HT-29 (cell line): ENCODE results near the gene BLMH. TPM values are rescaled to one million over a fixed set of nuclear protein-coding genes. Genes with fewer than 3 reads are reported as not detected.
A peak's percentile ranks its signal among the peaks of the same experiment; 100 is the strongest.

Source experiments
- DNase-seq: peaks from one replicate; pipeline ENCODE4 v3.0.0-alpha.2; 2015; ENCODE audit warnings: low spot score
- total RNA-seq: library from RNA; depleted of rRNA; stranded (reverse); fragments of >200 nt; shearing (Covaris generic); gene quantifications from 2 replicates; pipeline ENCODE4 v1.2.3, GENCODE V29; 2014

BLMH gene
- total RNA-seq, 1 experiment from 2014 or later: 1.8 TPM

DNA sequence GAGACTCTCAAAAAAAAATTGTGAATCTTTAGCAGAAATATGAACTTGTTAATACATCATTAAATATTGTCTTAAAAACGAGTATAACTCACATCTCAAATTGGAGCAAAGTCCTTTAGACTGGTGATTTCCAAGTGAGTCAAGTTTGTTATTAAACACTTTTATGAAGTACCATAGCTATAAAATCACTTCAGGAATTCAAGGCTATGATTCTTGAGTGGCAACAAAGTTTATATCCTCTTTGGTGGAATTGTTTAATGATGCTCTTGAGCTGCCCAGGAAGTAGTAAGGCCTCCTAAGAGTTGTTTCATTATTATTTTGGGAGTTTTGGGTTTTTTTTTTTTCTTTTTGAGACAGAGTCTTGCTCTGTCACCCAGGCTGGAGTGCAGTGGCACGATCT lies 16.7 kb upstream of the BLMH start:
- no peak for DNase-seq

DNA sequence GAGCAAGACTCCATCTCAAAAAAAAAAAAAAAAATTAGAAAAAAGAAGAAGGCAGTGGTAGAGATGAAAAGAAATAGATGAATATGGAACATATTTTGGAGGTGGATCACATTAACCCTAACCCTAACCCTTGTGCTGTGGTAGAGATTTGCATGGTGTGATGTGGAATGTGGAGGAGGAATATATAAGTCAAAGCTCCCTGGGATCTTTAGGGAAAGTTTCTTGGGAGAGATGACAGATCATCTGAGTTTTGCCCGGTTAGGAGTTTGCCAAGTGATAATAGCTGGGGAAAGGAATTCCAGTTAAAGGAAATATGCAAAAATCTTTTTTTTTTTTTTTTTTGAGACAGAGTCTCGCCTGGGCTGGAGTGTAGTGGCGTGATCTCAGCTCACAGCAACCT lies 13.0 kb upstream of the BLMH start:
- no peak for DNase-seq

DNA sequence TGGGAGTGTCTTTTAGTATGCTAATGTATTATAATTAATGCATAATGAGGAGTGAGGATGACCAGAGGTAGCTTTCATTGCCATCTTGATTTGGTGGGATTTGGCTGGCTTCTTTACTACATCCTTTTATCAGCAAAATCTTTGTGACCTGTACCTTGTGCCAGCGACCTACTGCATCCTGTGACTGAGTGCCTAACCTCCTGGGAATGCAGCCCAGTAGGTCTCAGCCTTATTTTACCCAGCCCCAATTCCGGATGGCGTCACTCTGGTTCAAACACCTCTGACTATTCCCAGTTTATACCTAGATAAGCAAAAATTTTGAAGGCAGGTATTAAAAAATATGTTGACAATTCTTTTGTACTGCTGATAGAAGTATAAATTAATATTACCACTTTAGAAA lies 10.5 kb upstream of the BLMH start:
- no peak for DNase-seq

DNA sequence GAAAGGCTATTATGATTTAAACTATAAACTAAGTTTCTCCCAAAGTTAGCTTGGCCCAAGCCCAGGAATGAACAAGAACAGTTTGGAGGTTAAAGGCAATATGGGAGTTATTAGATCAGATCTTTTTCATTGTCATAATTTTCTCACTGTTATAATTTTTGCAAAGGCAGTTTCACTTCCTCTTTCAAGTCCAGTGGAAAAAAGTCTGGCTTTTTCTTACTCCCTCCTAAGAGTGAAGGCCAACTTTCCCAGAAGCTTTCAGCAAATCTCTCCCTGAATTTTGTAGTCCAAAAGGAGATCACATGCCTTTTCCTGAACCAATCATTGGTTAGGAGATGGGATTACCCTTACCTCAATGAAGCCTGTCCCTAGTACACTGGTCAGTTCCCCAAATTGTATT lies 9.1 kb upstream of the BLMH start:
- DNase-seq: no peak

DNA sequence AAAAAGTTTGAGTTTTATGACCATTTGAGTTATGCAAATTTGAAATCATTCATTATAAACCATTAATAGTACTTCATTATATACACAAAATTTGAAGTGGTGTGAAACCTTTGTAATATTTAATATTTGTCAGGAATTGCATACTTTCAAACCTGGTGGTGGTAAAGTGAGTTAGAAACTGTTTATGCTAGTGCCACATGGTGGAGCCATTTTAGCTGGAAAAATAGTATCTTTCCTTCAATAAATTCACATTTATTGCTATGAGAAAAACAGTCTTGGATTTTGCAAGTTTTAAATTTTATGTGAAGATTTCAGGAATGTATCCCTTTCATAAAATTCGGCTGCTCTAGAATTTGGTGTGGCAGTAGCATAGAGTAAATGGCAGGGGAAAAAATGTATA lies 7.3 kb upstream of the BLMH start:
- no peak for DNase-seq

DNA sequence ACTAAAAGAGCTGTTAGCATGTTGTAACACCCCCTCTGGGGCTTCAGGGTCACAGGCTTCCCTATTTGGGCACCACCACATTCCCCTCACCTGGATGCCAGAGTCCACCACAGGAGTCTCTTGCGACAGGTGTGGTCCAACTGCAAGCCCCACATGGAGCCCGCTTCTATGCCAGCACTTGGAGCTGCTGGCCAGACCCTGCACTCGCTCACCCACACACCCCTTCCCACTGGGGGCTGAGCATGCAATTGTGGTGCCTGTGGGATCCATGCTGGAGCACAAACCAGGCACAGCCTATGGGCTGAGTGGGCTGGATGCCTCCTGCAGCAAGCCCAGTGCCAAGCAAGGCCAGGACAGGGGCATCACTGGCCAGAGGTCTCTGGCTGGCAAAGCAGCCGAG lies 6.0 kb upstream of the BLMH start:
- no peak for DNase-seq

DNA sequence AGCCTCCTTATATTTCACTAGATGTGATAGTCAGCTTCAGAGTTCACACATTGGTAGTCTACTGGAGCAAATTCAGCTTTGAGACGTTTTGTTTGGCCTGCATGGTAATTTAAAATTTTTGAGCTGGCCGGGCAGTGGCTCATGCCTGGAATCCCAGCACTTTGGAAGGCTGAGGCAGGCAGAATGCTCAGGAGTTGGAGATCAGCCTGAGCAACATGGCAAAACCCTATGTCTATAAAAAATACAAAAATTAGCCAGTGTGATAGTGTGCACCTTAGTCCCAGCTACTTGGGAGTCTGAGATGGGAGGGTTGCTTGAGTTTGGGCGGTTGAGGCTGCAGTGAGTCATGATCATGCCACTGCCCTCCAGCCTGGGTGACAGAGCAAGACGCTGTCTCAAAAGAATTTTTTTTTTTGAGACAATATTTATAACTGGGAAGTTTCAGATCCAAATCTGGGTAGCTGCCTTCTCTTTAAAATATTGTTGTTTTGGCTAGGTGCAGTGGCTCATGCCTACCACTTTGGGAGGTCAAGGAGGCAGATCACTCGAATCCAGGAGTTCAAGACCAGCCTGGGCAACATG lies 4.8 kb upstream of the BLMH start:
- DNase-seq: no peak

DNA sequence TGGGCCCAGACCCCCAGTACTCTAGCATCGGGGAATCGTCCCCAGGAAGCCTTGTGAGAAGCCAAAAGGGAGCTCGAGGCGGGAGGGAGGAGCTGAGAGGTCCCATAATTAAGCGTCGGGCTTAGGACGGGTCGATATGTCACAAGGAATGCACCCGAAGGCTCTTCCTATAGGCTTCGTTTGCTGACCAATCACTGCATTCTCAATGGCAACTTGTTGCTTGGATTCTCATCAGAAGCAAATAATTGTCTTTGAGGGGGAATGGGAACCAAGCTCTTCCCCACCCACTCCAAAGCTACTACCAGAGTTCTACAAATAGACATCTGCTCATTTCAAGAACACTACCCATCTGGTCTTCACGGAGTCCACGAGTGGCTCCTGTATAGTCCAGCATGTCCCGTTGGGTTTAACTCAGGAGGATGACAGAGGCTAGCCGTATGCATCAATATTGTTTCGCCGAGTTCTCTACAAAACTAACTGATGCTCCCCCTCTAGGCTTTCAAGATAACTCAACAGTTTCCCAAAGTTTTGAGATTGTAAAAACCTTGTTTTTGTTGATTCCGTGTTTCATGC lies 628 bp upstream of the BLMH start:
- DNase-seq: peak; percentile 23

DNA sequence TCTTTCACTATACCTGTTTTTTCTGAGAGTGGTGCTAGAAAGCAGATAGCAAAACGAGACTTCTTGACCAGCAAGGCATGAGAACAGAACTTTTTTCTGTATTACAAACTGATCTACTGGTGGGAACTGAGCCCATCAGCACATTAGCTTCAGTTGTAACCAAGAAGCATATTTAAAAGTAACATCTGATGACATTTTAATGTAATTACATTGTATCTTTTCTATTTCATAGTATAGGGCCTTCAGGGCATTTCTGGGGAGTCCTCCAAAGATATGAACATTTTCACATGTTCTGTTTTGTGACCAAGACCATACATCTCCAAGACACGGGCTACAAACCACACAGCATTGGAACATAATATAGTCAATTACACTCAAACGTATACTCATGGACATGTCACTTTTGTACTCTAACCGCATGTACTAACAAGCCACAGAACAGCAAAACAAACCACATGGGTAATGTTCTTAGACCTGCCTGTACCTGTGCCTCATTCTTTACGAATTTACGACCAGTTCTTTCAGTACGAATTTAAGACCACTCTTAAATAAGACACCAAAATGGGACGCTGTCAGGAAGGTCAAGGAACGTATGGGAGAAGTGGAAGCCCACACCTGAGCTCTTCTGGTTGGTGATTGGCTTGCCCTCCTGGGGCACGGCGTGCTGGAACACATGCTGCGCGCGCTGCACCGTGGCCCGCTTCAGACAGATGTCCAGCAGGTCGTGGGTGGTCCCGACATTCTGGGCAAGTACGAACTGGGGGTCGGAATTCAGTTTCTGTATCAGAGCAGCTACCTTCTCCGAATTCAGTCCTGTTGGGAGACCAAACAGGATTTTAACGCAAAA lies 825 bp downstream of the BLMH start:
- peak; percentile 42 for DNase-seq

DNA sequence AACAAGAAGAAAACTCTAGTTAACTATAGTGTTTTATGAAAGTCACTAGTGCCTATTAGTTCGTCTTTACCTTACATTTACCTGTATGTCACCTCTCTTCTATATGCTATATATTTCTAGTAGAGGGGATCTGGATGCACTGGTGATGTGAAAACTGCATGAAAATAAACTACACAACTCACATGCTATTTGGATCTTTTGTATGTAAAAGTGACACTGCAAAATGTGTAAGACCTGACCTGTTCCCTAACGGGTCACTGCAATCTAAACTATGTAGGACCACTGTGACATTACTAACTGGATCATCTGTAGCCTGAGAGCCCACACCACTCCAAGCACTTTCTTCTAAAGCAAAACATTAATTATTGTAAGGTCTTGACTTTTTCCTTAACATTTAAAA lies 1.7 kb downstream of the BLMH start:
- no peak for DNase-seq

DNA sequence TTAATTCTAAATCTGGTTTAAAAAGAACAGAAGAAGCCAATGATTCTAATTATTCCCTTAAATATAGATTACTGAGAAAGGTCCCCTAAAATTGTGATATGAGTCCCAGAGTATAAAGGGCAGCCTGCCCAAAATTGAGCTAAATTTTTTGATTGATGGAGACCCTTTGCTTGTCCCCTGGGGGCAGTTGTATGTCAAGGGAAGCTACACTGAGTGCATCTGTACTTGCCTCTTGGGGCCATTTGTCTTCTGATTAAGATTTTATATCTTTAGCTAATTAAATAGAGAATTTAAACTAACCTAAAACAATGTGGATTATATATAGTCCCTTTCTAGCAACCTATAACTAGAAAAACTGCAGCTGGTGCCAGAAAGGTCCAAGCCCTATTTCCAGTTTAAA lies 12.6 kb downstream of the BLMH start:
- no peak for DNase-seq

DNA sequence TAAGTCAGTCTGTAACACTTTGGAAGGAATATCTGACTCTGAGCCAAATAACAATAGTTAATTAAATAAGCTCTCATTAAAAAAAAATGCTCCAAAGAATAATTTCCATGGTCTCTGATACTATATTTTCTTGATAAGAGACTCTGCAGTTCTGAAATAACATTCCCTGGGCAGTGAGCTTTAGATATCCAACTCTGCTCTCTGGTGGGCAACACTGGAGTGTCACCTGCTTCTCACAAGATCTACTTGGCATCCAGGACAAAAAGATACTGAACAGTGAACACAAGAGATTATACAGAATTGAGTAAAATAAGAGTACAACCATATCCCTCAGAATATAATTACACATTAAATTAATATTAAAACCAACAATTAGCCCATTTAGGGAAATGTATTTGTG lies 13.7 kb downstream of the BLMH start:
- peak; percentile 50 for DNase-seq

DNA sequence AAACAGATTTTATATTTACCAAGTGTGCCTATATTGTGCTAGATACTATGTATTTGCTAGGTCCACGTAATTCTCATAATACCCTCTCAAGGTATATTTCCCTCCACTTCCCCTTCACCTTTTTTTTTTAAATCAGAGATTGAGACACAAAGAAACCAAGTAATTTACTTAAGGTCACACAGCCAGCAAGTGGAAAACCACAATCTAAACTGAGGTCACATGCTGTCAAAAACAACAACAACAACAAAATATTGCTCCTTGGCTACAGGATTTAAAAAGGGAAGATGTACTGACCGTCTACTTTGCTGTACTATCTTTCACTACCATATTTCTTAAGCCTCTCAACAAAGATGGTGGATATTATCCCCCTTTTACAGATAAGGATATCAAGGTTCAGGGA lies 15.8 kb downstream of the BLMH start:
- no peak for DNase-seq

DNA sequence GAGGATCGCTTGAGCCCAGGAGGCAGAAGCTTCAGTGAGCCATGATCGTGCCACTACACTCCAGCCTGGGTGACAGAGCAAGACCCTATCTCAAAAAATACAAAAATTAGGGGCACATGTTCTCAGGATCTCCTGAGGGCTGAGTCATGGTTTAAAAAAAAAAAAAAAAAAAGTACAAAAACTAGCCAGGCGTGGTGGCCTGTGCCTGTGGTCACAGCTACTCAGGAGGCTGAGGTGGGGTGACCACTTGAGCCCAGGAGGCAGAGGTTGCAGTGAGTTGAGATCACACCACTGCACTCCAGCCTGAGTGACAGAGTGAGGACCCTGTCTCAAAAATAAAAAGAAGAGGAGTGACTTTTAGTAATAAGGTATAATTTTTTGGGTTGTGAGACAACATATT lies 16.9 kb downstream of the BLMH start:
- DNase-seq: no peak

DNA sequence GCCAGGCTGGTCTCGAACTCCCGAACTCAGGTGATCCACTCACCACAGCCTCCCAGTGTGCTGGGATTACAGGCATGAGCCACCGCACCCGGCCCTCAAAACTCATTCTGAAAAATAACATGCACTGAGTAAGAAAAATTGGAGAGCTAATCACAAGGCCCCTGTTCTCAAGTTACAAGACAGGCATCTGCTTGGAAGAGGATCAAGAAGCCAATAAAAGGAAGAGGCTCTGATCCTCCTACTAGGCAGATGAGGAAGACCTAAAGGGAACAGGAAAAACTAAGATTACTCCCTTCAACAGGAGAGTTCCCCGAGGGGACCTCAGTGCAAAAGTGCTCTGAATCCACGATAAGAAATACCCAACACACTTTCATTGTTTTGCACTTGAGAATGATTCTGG lies 18.4 kb downstream of the BLMH start:
- no peak for DNase-seq

DNA sequence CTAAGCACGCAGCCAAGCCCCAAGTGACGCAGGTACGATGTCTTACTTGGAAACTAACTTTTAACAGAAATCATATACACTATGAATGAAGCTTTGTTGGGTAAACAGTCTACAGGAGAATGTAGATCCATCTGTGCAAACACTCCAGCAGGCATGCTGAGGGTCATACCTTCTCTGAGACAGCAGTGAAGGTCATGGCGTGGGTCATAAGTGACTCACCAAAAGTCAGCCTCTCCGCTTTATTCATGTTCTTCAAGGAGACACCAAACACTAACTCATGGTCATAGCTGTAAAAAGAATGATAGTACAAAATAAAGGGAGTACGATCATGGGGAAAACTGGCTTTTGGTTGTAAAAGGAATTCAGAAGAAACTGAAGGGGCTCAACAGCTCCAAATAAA lies 20.6 kb downstream of the BLMH start:
- DNase-seq: no peak

DNA sequence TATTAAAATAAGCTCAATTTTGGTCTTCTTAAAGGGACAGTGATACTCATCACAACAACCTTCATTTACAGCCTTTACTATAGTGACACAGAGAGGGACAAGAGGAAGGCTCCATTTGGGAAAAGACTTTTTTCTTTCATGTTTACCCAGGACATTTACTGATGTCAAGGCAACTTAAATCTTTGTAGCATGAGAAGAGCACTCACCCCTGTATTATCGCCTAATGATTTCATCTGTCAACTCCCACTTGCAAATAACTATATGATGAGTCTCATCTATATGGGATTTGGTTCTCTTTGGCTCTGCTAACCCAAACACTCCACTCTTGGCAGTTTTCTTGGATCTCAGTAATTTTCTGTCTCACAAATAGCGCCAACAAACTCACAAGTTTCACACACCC lies 24.1 kb downstream of the BLMH start:
- no peak for DNase-seq

DNA sequence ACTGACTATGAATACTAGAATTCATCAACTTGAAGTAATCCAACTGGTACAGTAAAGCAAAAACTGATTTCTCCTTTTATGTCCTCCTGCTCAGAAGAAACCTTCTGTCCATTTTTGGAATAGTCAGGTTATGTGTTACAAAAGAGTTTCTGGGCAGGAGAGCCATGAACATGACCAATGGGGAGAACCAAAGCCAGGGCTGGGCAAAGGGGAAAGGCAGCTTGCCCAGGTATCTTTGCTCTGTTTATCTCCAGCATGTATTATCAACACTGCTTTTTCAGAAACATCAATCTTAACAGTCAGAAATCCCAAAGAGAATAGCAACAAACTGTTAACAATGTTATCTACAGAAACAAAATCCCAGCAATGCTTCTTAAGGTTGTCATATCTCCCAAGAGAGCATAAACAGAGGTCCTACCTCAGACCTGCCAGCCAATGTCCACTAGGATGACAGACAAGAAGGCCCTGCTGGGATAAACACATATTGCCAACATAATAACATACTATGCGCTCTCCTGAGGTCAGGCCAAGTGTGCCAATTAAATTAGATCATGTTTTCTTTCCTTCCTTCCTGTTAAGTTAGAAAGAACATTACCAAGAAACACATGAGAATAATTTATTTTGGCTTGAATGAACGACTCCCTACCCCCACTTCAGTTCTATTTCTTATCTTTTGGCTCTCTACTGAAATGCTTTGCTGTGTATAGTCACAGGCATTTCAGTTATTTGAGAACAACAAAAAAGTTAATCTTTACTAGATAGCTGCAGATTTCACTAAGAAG lies 28.0 kb downstream of the BLMH start:
- DNase-seq: no peak

DNA sequence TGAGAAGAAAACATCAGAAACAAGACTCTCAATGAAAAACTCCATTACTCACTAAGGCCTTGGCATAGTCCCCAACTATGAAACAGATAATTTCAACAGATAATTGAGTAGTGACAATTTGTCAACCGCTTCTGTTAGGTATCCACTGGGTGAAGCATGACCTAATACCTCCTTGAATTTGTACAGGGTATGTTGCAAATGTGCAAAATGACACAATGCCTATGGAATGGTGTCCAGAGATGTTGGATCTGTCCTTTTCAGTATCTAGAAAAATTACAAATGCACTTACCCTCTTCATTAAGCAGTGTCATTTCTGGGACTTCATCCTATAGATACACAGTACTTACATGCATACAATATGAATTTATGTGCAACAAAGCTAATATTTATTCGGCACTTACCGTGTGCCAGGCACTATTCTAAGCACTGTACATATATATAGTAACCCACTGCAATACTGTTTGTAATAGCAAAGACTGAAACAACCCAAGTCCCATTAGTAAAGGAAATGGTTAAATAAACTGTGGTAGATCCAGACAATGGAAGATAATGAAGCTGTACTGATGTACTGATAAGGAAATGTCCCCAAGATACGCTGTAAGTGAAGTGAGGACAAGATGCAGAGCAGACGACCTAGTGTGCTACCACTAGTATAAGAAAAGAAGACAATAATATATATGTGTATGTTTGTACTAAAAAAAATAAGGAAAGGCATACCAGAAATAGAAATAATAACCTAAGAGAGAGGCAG lies 34.8 kb downstream of the BLMH start:
- no peak for DNase-seq

DNA sequence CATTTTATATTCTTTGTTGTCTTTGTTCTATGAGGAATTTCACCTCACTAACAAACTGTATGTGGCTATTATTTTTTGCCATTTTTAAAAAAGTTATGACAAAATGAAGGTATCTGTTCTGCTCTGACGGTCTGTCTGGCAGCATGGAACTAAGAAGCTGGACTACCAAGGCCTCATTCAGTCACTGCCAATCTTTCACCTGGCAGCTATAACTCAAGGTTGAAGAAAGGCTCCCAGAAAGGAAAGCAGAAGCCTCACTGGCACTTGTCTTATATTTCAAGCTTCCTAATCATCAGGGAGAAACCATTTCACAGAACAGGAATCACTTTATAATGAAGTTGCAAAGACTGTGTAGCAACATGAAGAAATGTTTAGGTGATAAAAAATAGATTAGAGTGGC lies 37.6 kb downstream of the BLMH start:
- DNase-seq: no peak

DNA sequence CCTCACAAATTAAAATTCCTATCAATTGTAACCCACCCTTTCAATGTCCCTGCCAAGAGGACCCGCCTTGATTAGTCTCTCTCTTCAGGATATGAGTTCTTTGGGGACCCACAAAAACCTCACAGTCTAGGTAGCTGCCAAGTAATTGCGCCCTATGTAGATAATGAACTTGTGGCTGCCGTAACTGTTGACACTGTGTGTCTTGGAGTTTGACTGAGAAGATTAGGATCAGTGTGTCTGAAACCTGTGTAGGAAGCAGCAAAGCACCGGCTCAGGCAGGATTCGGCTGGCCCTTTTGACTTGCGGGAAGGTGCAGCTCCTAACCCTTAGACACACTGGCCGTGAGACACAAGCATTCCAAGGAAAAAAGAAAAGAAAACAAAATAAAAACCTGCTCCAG lies 38.4 kb downstream of the BLMH start:
- DNase-seq: peak; percentile 45

DNA sequence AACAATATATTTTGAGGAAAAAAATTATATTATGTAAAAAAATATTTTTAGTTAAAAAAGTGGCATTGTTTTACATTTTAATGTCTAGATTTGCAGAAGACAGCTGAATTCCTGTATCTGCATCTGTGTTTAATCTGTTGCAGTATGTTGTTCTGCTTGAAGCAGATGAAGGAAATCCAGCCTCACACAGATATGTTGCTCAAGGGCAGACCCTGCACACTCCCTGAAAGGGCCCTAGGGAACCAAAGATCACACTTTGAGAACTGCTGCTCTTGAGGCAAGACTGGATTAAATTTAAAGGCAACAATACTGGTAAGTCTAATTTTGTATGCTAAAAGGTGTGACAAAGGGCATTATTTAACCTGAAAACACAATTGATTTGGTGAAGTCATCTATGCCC lies 39.8 kb downstream of the BLMH start:
- no peak for DNase-seq
